Testis (tissue), 2 donors: ENCODE results near the gene FRMD7.

ENCODE experiments used
- CTCF ChIP-seq, 3 experiments: fragments of 450-650 bp in 2 of 3; fragments of 200-600 bp in 1 of 3; sonication (generic) in 1 of 3; IDR thresholded peaks; one replicate each; pipeline ENCODE4 v1.5.1; 2016 to 2019; ENCODE audit warnings: antibody characterized with exemption in 3 of 3, mild to moderate bottlenecking in 2 of 3, moderate library complexity in 1 of 3
- POLR2A ChIP-seq: fragments of 450-650 bp; IDR thresholded peaks from one replicate; pipeline ENCODE4 v1.6.1; 2017; ENCODE audit warnings: antibody characterized with exemption, mild to moderate bottlenecking, moderate library complexity

DNA sequence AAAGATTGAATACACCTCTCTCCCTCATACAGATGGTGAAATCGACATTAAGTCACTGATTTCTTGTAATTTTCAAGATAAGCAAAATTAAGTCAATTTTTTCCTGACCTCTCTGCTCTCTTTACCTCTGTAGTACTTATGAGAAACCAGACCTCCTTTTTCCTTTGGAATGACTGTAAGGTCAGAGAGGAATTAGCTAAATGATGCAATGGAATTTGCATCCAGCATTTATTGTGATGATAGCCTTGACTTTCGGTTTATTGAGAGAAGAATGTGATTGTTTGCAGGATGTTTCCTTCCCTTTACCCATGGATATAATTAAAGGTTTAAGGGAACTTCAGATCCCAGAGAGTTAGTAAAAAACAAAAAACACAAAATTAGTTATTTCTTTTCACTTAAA is 82.4 kb downstream of the FRMD7 start:
- no peak for TF ChIP-seq POLR2A
- TF ChIP-seq CTCF (IDR thresholded peaks at IDR 0.05), result no peak
